CD4-positive, CD25-positive, alpha-beta regulatory T cell (primary cell): ENCODE results near the gene LYZ. TPM values are rescaled to one million over a fixed set of nuclear protein-coding genes. Genes with fewer than 3 reads are reported as not detected.

Experiments
- ATAC-seq, 2 donors: fragments of 150-1000 bp; cut with Tn5 transposase; one replicate each; pipeline ENCODE4 v1.10.0; 2021; ENCODE audit warnings: low read depth in 2 of 2, moderate number of reproducible peaks in 2 of 2, moderate library complexity in 1 of 2
- DNase-seq, 3 donors: peaks; one replicate each; pipeline versions ENCODE4 v3.0.0 to v3.0.0-alpha.2; 2012 to 2022; ENCODE audit warnings: mixed read lengths in 1 of 3
- H3K27ac ChIP-seq: one replicate; pipeline ENCODE4 v1.7.0; 2013; ENCODE audit warnings: mild to moderate bottlenecking, low read length; ENCODE audit not compliant: insufficient read depth, poor library complexity, severe bottlenecking
- H3K27me3 ChIP-seq: one replicate; pipeline ENCODE4 v1.7.0; 2013; ENCODE audit warnings: low read length; ENCODE audit not compliant: control insufficient read depth, insufficient read depth
- H3K36me3 ChIP-seq: one replicate; pipeline ENCODE4 v1.7.0; 2013; ENCODE audit warnings: mild to moderate bottlenecking, low read length, moderate library complexity; ENCODE audit not compliant: control insufficient read depth, insufficient read depth
- H3K4me1 ChIP-seq: 2 replicates; pipeline ENCODE4 v1.7.0; 2013; ENCODE audit warnings: mild to moderate bottlenecking, low read length; ENCODE audit not compliant: insufficient read depth, control insufficient read depth, poor library complexity, severe bottlenecking
- H3K4me3 ChIP-seq: one replicate; pipeline ENCODE4 v1.7.0; 2013; ENCODE audit warnings: low read depth, mild to moderate bottlenecking, low read length, moderate library complexity
- H3K9me3 ChIP-seq, 2 experiments: 1 replicate in 1 of 2; 2 replicates in 1 of 2; pipeline ENCODE4 v1.7.0; 2013; ENCODE audit warnings: low read length in 2 of 2, mild to moderate bottlenecking in 1 of 2, moderate library complexity in 1 of 2; ENCODE audit not compliant: control insufficient read depth in 2 of 2
- H3K27ac Mint-ChIP-seq, 3 donors: one replicate each; pipeline ENCODE4 v1.8.0; 2020 to 2022; ENCODE audit warnings: mild to moderate bottlenecking in 3 of 3, mixed read lengths in 3 of 3, moderate library complexity in 2 of 3
- H3K27me3 Mint-ChIP-seq: one replicate; pipeline ENCODE4 v1.8.0; 2022; ENCODE audit warnings: mild to moderate bottlenecking, mixed read lengths
- H3K36me3 Mint-ChIP-seq: one replicate; pipeline ENCODE4 v1.8.0; 2020; ENCODE audit warnings: mixed read lengths
- H3K4me1 Mint-ChIP-seq, 4 donors: one replicate each; pipeline ENCODE4 v1.8.0; 2020 to 2022; ENCODE audit warnings: mixed read lengths in 4 of 4, mild to moderate bottlenecking in 1 of 4
- H3K4me3 Mint-ChIP-seq, 4 donors: one replicate each; pipeline ENCODE4 v1.8.0; 2020 to 2022; ENCODE audit warnings: mild to moderate bottlenecking in 4 of 4, mixed read lengths in 4 of 4, moderate library complexity in 3 of 4
- H3K9me3 Mint-ChIP-seq, 7 donors: one replicate each; pipeline ENCODE4 v1.8.0; 2020 to 2022; ENCODE audit warnings: mixed read lengths in 7 of 7, mild to moderate bottlenecking in 3 of 7, moderate library complexity in 2 of 7
- polyA plus RNA-seq, 4 donors: library from polyadenylated mRNA; unstranded; fragments of 300-500 nt; fragmentation: Illumina TruSeq; gene quantifications; one replicate each; pipeline ENCODE4 v1.2.3, GENCODE V29; 2021
- total RNA-seq: library from RNA; stranded (reverse); gene quantifications from one replicate; pipeline ENCODE4 v1.2.3, GENCODE V29; 2022

The LYZ gene
- total and polyA plus RNA-seq, 5 donors from 2014 or later, result 0.95 to 17.6 (median 3.7) TPM

GRCh38 chr12:69321351-69321750 is 26.8 kb upstream of the LYZ start:
- Histone ChIP-seq H3K9me3 (no peaks in the 10 kb centered on the region), H3K36me3 (no peaks in the 10 kb centered on the region), H3K27ac (no peak overlapping the region), H3K27me3 (peaks cover 9% of the 10 kb centered on the region), H3K4me1 (no peaks in the 10 kb centered on the region), H3K4me3 (no peak overlapping the region)
- Mint-ChIP-seq H3K27ac (peak overlapping the region in 1 of 3 donors; percentile 60), H3K4me3 (no peak overlapping the region), H3K4me1 (peaks cover 0 to 7% (median 4%) of the 10 kb centered on the region in 4 donors), H3K36me3 (no peaks in the 10 kb centered on the region), H3K27me3 (peaks cover 18% of the 10 kb centered on the region), H3K9me3 (peaks cover 0 to 10% (median 2%) of the 10 kb centered on the region in 7 donors)
- no peak for DNase-seq
- no peak for ATAC-seq

- peaks cover 12 to 28% (median 17%) of the 10 kb centered on the region in 4 donors for H3K4me1 Mint-ChIP-seq
- DNase-seq, result peak in 1 of 3 donors; percentile 42
- Histone ChIP-seq H3K36me3 (no peaks in the 10 kb centered on the region), H3K9me3 (no peaks in the 10 kb centered on the region), H3K4me1 (peaks cover 11% of the 10 kb centered on the region), H3K4me3 (no peak overlapping the region), H3K27me3 (peaks cover 9% of the 10 kb centered on the region), H3K27ac (no peak overlapping the region)
- H3K27me3 Mint-ChIP-seq, result peaks cover 18% of the 10 kb centered on the region
- peak overlapping the region in 1 of 4 donors; percentile 13 for H3K4me3 Mint-ChIP-seq
- peak; percentile 35 for ATAC-seq
- H3K27ac Mint-ChIP-seq, result no peak overlapping the region
- H3K9me3 Mint-ChIP-seq, result peaks cover 0 to 2% (median 0%) of the 10 kb centered on the region in 7 donors
- peaks cover 9% of the 10 kb centered on the region for H3K36me3 Mint-ChIP-seq
Observed at GRCh38 chr12:69324797-69325466, 23.2 kb upstream of the LYZ start.

GRCh38 chr12:69328426-69328825 is 19.8 kb upstream of the LYZ start:
- ATAC-seq (no peak), DNase-seq (no peak)
- Histone ChIP-seq H3K4me1 (peaks cover 36% of the 10 kb centered on the region), H3K27me3 (no peaks in the 10 kb centered on the region), H3K36me3 (no peaks in the 10 kb centered on the region), H3K27ac (peak overlapping the region; percentile 87), H3K9me3 (no peaks in the 10 kb centered on the region), H3K4me3 (no peak overlapping the region)
- Mint-ChIP-seq H3K27ac (peak overlapping the region; percentile 96 to 100 (median 96)), H3K27me3 (peaks cover 6% of the 10 kb centered on the region), H3K4me3 (peak overlapping the region in 2 of 4 donors; percentile 40 to 63), H3K36me3 (peaks cover 9% of the 10 kb centered on the region), H3K4me1 (peaks cover 16 to 53% (median 35%) of the 10 kb centered on the region in 4 donors), H3K9me3 (no peaks in the 10 kb centered on the region)

DNA sequence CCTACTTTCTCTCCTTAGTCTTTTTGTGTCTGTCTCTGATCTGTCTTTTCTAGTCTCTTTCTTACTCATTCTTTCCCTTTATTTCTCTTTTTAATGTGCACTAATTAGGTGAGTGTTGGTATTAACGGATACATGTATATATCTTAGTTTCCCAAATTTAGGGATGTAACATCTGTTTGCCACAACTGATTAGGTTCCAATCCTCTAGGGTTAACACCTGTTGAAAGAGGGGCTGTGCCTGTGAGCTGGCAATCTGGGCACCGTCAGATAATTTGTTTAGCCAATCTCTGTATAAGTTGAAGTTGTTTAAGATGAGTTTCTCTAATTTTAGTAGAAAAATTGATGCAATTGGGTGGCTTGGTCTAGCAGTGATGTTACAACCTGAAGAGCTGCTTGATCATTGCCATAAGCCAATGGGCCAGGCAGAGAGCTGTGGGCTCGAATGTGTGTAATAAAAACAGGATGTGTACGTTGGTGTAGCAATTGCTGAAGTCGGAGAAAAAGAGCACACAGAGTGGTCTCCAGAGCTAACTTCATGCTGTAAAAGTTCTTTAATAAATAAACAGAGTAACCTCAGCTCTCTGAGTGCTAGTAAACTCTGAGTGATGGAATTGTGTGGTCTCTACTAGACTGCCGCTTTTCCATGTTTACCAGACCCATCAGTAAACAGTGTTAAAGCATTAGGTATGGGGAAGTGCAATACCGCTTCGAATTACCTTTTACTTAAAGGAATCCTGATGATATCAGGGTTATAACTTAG is 18.3 kb upstream of the LYZ start:
- H3K9me3 ChIP-seq, result no peaks in the 10 kb centered on the region
- ATAC-seq, result peak; percentile 44 to 54
- Mint-ChIP-seq H3K36me3 (peaks cover 9% of the 10 kb centered on the region), H3K9me3 (no peaks in the 10 kb centered on the region), H3K27ac (peak overlapping the region; percentile 96 to 100 (median 96)), H3K4me3 (peak overlapping the region; percentile 85 to 100 (median 96)), H3K27me3 (peaks cover 8% of the 10 kb centered on the region), H3K4me1 (peaks cover 26 to 61% (median 43%) of the 10 kb centered on the region in 4 donors)
- H3K4me1 ChIP-seq, result peaks cover 39% of the 10 kb centered on the region
- no peaks in the 10 kb centered on the region for H3K27me3 ChIP-seq
- no peaks in the 10 kb centered on the region for H3K36me3 ChIP-seq
- DNase-seq, result peak in 2 of 3 donors; percentile 76 to 84
- H3K27ac ChIP-seq, result peak overlapping the region; percentile 87
- peak overlapping the region; percentile 97 for H3K4me3 ChIP-seq

DNA sequence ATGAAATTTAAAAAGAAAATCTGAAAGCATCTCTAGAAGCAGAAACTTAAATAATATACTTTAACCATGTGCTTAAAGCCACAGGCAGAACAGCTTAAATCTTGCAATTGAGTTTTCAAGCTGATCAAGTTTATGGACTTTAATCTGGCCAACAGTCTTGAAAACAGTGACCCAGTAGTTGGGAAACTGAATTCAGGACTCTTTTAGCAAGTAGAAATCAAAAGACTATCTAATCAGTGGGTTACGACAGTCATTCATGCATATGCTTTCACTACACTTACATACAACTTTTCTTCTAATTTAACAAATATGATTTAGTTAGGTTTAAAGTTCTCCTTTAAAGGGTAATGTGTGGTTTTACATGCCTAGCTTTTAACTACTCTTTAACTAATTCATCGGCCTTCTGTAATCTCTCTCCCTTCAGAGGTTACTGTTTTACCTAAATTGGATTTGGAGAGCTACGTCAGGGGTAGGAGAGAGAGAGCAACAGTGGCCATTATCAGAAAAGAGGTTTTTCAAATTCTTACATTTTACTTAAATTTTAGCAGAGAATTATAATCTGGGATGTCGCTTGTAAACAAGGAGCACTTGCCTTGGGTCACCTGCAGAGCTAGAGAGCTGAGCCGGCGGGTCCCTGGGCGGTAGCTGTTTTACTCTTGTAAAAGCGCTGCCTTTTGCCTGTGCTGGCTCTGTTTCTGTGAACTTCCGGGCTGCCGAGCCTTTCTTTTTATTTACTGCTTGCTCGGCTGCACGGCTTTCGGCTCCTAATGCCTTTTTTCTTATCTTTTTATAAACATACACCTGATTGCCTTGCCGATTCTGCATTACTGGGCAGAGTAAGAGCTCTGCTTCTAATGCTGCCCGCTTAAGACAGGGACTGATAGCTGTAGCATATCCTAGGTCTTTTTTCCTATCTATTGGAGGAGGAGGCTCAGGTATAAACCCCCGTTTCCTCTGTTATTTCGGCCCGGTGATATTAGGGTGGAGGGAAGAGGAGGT is 17.4 kb upstream of the LYZ start:
- H3K4me1 Mint-ChIP-seq, result peaks cover 27 to 61% (median 45%) of the 10 kb centered on the region in 4 donors
- H3K27ac Mint-ChIP-seq, result peak overlapping the region; percentile 96 to 100 (median 96)

DNA sequence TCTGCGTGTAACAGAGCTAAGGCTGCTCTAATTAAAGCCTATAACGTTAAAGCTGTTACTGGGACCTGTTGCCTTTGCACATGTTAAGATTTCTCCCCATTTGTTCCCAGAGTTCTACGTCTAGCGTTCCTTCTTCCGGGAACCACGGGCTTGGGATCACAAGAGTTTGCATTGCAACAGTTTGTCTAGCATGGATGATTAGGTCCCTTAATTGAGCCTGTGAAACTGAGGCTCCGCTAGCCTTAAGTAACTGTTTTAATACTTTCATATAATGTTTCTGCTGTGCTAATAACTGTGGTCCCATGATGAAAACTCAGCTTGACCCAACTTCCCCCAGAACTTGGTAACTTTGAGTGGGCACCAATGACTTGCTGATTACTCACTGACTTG is 16.7 kb upstream of the LYZ start:
- Mint-ChIP-seq H3K27me3 (peaks cover 11% of the 10 kb centered on the region), H3K4me1 (peaks cover 27 to 61% (median 45%) of the 10 kb centered on the region in 4 donors), H3K9me3 (no peaks in the 10 kb centered on the region), H3K27ac (peak overlapping the region; percentile 96 to 100 (median 96)), H3K4me3 (peak overlapping the region; percentile 85 to 100 (median 96)), H3K36me3 (peaks cover 7% of the 10 kb centered on the region)
- no peak for ATAC-seq
- peaks cover 39% of the 10 kb centered on the region for H3K4me1 ChIP-seq
- H3K27ac ChIP-seq, result peak overlapping the region; percentile 87
- no peaks in the 10 kb centered on the region for H3K9me3 ChIP-seq
- peak overlapping the region; percentile 97 for H3K4me3 ChIP-seq
- no peaks in the 10 kb centered on the region for H3K27me3 ChIP-seq
- H3K36me3 ChIP-seq, result no peaks in the 10 kb centered on the region
- DNase-seq, result no peak

More for the DNA sequence above, 17.4 kb upstream of the LYZ start:
- peak; percentile 40 to 89 (median 82) for DNase-seq
- peaks cover 9% of the 10 kb centered on the region for H3K36me3 Mint-ChIP-seq
- peak overlapping the region; percentile 85 to 100 (median 96) for H3K4me3 Mint-ChIP-seq
- H3K36me3 ChIP-seq, result no peaks in the 10 kb centered on the region
- H3K4me3 ChIP-seq, result peak overlapping the region; percentile 97
- H3K27me3 Mint-ChIP-seq, result peaks cover 11% of the 10 kb centered on the region
- H3K9me3 Mint-ChIP-seq, result no peaks in the 10 kb centered on the region
- peaks cover 39% of the 10 kb centered on the region for H3K4me1 ChIP-seq
- H3K27ac ChIP-seq, result peak overlapping the region; percentile 87
- H3K9me3 ChIP-seq, result no peaks in the 10 kb centered on the region
- peak; percentile 73 to 74 for ATAC-seq
- no peaks in the 10 kb centered on the region for H3K27me3 ChIP-seq
